Stomach (tissue), 4 donors: ENCODE measurements around the gene FES.

ENCODE experiments used
- CTCF ChIP-seq, 7 experiments: fragments of 450-650 bp in 4 of 7; fragments of 200-600 bp in 3 of 7; sonication (generic) in 3 of 7; IDR thresholded peaks; one replicate each; pipeline ENCODE4 v1.5.1; 2016 to 2019; ENCODE audit warnings: antibody characterized with exemption in 7 of 7, control low read depth in 2 of 7, mild to moderate bottlenecking in 1 of 7
- EP300 ChIP-seq: sonication (generic); formaldehyde crosslinking; IDR thresholded peaks from one replicate; pipeline ENCODE4 v1.6.1; 2017; ENCODE audit warnings: antibody characterized with exemption
- POLR2A ChIP-seq, 4 donors: fragments of 450-650 bp; IDR thresholded peaks; one replicate each; pipeline ENCODE4 v1.6.1; 2016; ENCODE audit warnings: antibody characterized with exemption in 4 of 4, control low read depth in 2 of 4, mild to moderate bottlenecking in 1 of 4, moderate library complexity in 1 of 4
- POLR2AphosphoS5 ChIP-seq, 3 donors: sonication (generic); formaldehyde crosslinking; IDR thresholded peaks; one replicate each; pipeline ENCODE4 v1.6.1; 2016; ENCODE audit warnings: antibody characterized with exemption in 3 of 3

GRCh38 chr15:90866800-90867199 lies 17.5 kb upstream of the FES start:
- TF ChIP-seq CTCF (IDR thresholded peaks at IDR 0.05) (no peak), POLR2AphosphoS5 (IDR thresholded peaks at IDR 0.05) (no peak), POLR2A (IDR thresholded peaks at IDR 0.05) (no peak), EP300 (no peak)
